ENCODE results near the gene OR51B4. TPM values are rescaled to one million over a fixed set of nuclear protein-coding genes. Genes with fewer than 3 reads are reported as not detected.

The OR51B4 gene
- total RNA-seq = not detected
- long read RNA-seq = 0 reads

GRCh38 chr11:5301846-5302245 lies at the start of gene OR51B4:
TSS of gene OR51B4 (minus strand) at chr11:5301946. CDS start at chr11:5301946, 0 bp downstream.
- intact Hi-C loops (cut with DNase I) = no loop called here
- Histone ChIP-seq H3K4me3 (no peak within 1 kb of the TSS), H3K9me3 (no peaks in the 10 kb centered on the region), H3K27ac (no peak within 1 kb of the TSS), H3K27me3 (no peaks in the 10 kb centered on the region), H3K36me3 (no peaks in the 10 kb centered on the region), H3K4me1 (no peaks in the 10 kb centered on the region)
- DNase-seq = no peak
- ATAC-seq = no peak
- TF ChIP-seq CTCF (IDR thresholded peaks at IDR 0.05) = no peak

- Histone ChIP-seq H3K27me3 (no peaks in the 10 kb centered on the region), H3K9me3 (no peaks in the 10 kb centered on the region), H3K4me1 (no peaks in the 10 kb centered on the region), H3K36me3 (no peaks in the 10 kb centered on the region), H3K27ac (no peak within 1 kb of the TSS), H3K4me3 (no peak within 1 kb of the TSS)
- intact Hi-C loops (cut with DNase I) = no loop called here
- no peak for ATAC-seq
- DNase-seq = no peak
- TF ChIP-seq CTCF (IDR thresholded peaks at IDR 0.05) = no peak
These were observed 49.5 kb upstream of the OR51B4 start, which contains the start of gene OR51B6 for GRCh38 chr11:5351208-5351607. TSS of gene OR51B6 (plus strand) at chr11:5351508. CDS start at chr11:5351508, 0 bp downstream.

GRCh38 chr11:5349550-5349949 lies 47.8 kb upstream of the OR51B4 start:
- no peak for ATAC-seq

GRCh38 chr11:5348551-5349194 lies 46.9 kb upstream of the OR51B4 start:
- Histone ChIP-seq H3K27ac (no peak overlapping the region), H3K4me3 (no peak overlapping the region), H3K27me3 (no peaks in the 10 kb centered on the region), H3K9me3 (no peaks in the 10 kb centered on the region), H3K36me3 (no peaks in the 10 kb centered on the region), H3K4me1 (no peaks in the 10 kb centered on the region)
- ATAC-seq (no peak), DNase-seq (no peak)
- intact Hi-C loops (cut with DNase I) = no loop called here
- TF ChIP-seq CTCF (IDR thresholded peaks at IDR 0.05) = no peak

More at GRCh38 chr11:5349550-5349949, 47.8 kb upstream of the OR51B4 start:
- intact Hi-C loops (cut with DNase I) = no loop called here
- Histone ChIP-seq H3K9me3 (no peaks in the 10 kb centered on the region), H3K27me3 (no peaks in the 10 kb centered on the region), H3K4me3 (no peak overlapping the region), H3K36me3 (no peaks in the 10 kb centered on the region), H3K4me1 (no peaks in the 10 kb centered on the region), H3K27ac (no peak overlapping the region)
- no peak for DNase-seq
- TF ChIP-seq CTCF (IDR thresholded peaks at IDR 0.05) = no peak

- ATAC-seq = no peak
- intact Hi-C loops (cut with DNase I) = no loop called here
- Histone ChIP-seq H3K27ac (no peak overlapping the region), H3K4me3 (no peak overlapping the region), H3K9me3 (no peaks in the 10 kb centered on the region), H3K4me1 (no peaks in the 10 kb centered on the region), H3K36me3 (no peaks in the 10 kb centered on the region), H3K27me3 (no peaks in the 10 kb centered on the region)
- DNase-seq = no peak
- no peak for TF ChIP-seq CTCF (IDR thresholded peaks at IDR 0.05)
These were observed 44.1 kb upstream of the OR51B4 start for GRCh38 chr11:5345831-5346230.

Data from upper lobe of right lung (tissue), 1 donor.